GM18508 (cell line): ENCODE measurements around the gene FN1.

Experiments
- ATAC-seq: cut with Tn5 transposase; IDR thresholded peaks from one replicate; pipeline ENCODE4 v1.9.1; 2021; ENCODE audit warnings: moderate number of reproducible peaks; ENCODE audit not compliant: insufficient read depth, unreplicated experiment

Gene FN1

DNA sequence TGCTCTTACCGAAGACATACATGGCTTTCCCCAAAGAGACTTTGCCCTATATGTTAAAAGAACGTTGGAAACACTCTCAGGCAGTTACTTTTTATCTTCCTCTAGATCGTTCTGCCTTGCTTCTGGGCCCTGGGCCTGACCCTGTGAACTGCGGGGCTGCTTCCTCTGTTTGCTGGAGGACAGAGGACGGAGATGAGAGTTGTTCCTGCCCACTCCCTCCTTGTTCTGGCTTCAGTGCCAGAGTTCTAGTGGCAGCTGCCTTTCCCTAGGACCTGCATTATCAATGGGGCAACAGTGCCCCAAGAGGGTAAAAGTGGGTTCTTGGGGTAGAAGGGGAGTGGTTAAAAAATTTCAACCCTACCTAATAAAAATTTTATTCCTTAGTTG is 6.5 kb upstream of the FN1 start:
- ATAC-seq, result no peak

DNA sequence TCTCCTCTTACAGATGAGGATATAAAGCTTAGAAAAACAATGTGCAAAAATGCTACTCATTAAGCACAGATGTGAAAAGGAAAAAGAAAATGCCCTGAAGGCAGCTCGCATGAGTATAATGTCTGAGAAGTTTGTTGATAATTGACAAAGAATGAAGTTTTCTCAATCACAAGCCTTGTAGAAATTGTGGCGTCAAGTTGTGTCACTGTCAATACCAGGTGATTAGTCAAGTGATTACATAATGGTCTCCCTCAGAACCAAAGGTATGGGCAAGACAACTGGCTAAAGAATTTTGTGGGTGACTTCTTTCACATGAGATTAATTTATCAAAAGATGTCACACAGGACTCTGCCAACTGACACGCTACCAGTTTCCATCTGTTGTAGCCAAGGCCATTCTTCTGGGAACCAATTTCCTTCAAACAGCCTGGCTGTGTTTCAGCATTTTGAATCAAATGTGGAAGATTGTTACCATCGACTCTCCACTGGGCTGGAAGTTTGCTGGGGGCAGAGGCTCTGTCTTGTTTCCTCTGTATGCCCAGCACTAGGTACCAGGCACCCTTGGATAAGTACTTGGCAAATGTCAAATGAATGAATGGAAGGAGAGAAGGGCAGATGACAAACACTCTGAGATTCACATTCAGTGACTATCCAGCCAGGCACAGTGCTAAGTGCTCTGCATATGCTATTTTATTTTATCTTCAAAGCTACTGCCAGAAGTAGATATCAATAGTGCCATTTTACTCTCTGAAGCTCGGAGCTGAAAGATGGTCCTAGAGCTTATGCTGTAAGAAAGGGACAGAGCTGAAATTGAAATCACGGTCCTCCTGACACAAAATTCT is 5.9 kb upstream of the FN1 start:
- no peak for ATAC-seq

DNA sequence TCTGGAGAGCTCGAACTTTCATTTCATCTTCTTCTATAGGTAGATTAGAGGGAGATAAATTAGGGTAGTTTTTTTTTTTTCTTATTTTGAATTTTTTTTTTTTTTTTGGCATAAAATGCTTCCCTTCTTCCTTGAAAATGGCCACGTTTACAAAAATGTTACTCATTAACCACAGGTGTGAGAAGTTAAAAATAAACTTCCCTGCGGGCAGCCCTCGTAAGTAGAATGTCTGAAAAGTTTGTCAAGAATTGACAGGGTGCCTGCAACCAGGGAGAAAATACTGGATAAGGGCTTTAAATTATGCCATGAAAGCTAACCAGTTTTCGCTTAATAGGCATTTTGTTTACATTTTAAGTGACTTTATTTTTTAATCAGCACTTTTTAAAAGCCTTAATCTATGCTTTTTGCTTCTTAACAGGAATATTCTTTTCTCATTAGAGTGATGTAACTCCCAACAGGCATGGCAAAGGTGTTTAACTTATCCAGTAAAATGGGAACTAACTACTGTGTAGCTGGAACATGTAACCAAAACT is 4.2 kb upstream of the FN1 start:
- ATAC-seq, result no peak

DNA sequence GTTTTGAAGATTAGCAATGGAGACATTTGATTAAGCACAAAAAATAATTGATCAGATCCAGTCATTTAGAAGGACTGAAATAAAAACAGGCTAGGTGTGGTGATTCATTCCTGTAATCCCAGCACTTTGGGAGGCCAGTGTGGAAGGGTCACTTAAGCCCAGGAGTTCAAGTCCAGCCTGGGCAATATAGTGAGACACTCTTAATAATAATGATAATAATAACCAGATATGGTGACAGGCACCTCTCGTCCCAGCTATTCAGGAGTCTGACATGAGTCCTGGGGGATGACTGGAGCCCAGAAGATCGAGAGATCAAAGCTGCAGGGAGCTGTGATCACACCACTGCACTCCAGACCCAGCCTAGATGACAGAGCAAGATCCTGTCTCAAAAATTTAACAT is 3.5 kb upstream of the FN1 start:
- no peak for ATAC-seq

DNA sequence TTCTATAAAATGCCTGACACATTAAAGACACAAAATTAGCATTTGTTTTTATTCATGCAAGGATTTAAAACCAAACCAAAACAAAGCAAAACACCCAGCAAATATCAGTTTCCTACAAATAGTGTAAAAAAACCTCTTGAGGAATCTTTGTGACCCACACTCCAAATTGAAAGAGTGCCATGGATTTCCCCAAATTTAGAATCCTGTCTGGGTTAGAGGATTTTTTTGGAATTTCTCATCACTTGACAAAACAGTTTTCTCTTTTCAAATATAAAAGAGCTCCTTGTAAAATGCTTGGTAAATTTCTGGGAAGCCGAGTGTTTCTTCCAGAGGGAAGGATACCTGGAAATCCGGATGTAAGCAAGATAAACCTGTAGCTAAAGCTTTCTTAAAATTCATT is 1.7 kb upstream of the FN1 start:
- ATAC-seq, result no peak

DNA sequence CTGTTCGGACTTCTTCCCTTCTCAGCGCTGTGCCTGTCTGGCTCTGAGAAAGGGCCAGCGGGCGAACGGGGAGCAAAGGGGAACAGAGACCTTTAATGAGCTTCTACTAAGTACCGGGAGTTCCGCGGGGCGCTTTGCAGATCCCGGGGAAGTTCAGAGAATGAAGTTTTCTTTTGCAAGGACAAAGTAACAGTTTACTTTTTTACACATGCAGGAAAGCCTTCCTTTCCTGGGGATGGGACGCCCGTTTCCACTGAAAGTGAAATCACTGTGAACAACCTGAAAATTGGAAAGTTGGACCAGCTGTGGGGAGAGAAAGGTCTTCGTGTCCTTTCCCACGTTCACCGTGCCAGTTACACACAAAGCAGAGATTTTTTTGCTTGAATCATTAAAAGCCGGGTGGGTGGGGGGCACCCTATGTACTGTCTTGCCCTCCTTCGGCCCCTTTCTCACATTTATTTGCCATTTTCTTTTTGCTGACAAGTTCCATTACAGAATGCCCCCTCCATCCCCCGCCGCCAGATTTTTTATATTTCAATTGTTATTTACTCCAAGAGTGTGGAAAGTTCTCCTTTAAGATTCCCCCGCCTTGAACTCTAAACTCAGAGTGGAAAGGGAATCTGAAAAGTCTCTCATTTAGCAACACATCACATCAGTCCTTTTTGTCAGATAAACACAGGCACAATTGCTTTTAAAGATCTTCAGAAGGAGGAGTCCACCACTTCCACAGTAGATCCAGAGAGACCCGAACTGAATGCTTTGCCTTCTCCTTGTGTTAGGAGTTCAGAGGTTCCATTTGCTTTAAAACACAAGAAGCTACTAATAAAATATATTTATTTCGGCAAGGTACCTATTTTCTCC is 1.1 kb upstream of the FN1 start:
- no peak for ATAC-seq

DNA sequence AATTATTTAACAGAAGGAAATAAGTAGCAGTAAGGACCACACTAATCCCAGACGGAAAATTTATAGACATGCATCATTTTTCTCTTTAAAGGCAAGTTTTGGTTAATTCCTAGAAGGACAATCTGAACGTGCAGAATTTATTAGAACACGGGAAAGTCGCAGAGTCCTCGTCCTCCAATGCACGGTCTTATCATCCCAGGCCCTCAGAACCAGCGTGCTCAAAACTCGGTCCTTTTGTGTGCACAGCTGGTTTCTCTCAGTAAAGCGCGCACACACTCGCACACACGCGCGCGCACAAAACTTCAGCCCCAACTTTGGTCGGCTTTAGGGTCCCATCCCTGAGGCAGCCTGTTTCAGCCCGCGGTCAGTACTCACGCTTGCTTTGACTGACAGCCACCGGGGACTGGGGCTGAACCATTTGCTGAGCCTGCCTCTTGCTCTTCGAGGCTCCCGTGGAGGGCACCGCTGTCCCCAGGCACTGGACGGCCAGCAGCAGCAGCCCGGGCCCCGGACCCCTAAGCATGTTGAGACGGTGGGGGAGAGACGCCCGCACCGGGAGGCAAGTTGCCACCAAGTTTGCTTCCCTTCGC is 493 bp downstream of the FN1 start:
- no peak for ATAC-seq

DNA sequence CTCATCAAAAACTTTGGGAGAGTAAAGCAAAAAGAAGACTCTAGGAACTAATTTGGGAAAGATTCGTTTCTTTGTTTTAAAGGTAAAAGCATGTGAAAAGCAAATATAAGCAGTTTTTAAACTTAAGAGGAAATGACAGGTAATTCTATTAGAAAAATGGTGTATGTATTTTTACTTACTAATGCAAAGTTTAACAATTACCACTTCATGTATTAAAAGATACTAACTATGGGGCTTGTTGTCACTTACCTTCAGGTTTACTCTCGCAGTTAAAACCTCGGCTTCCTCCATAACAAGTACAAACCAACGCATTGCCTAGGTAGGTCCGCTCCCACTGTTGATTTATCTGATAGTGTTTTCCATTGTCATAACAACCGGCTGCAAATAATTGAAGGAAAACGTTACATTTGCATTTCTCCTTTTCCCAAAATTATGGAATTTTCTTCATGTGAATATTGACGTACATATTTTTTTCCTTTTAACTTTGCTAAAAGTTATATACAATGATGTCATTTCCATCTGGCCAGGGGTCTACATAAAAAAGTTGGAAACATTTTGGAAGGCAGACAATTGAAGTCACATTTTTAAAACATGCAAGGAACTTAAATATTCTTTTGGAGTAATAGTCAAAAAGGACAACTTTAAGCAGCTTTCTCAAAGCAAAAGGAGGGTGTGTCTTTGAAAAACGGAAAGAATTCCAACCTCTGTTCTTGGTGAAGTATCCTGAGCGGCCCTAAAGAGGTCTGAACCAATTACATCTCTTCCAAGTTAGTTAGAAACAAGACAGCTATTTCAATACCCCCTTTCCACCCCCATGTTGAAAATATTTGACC is 1.2 kb downstream of the FN1 start:
- no peak for ATAC-seq

DNA sequence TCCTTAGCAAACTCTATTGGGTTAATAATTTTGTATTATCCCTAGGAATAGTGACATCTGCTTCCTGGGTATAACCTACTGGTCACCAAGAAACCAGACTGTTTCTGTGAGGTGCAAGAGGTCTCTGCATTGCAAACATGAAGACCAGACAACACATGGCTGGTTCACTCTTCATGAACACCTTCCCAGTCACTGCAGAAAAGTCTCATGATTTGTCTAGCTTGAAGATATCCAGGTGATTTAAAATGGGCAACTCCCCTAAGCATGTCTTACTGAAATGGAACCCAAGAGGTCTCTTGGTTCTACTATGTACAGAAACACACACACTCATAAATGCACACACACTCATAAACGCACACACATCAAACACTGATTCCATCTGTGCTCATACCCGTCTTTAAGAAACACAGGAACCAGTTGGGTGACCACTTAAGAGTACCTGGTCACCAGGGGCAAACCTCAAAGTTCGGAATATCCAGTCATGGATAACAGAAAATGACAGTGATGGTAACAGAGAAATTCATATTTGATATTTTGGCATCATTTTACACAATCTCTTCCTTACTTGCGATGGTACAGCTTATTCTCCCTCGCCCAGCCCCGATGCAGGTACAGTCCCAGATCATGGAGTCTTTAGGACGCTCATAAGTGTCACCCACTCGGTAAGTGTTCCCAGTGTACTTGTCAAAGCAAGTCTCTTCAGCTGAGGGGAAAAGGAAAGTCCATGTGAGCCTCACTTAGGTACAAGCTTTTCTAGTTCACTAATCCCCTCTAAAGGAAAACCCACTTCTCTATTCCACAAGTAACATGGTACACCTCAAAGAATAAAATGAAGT is 2.9 kb downstream of the FN1 start:
- ATAC-seq, result no peak

DNA sequence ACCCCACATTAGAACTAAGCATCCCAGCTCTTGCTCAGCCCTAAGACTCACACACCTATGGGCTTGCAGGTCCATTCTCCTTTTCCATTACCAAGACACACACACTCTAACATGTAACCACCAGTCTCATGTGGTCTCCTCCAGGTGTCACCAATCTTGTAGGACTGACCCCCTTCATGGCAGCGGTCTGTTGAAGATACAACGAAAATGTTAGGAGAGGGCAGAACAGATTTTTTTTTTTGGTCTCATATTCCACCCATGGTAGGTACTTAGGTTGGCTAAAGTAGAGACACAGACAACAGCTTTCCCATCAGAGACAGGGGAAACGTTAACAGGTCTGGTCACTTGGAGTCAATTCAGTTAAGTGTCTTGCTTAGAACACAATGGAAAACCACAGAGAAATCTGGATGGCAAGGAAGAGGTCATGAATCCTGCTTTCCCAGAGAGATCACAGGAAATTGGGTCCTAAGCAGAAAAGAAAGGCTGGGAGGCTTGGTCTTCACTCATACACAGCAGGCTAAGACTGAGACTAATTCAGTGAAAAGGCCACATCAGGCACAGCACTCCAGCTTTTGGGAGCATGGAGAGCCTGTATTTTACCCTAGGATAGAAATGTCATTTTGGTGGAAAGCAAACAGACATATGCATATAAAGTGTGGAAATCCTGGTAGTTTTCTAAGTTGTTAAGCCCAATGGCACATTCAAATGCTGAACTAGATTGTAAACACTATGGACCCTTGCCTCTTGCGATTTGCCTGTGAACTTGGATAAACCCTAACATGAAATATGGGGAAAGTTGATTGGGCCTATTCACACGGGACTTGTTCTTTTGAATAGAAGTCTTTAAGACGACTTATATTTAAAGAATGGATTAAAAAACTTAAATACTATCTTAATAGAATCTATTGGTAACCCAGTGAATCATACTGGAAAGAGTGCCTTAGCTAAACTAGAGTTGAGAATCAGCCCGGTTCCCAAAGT is 3.8 kb downstream of the FN1 start:
- no peak for ATAC-seq

DNA sequence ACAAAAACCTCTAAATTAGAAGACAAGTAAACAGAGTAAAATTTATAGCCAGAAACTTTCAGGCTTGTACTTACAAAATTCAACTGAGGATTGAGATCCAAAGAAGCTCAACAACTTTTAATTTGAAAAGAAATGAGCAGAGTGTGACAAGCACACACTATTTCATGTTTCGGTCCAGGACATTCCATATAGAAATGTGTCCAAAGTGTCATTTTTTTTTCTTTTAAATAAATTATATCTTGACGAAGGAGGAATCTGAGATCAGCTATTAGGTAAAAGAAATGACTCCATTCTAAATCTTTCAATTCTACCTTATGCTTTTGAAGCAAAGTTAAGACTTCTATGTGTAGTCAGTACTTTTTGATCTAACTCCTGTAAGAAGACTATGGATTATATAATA is 4.6 kb downstream of the FN1 start:
- ATAC-seq, result no peak

DNA sequence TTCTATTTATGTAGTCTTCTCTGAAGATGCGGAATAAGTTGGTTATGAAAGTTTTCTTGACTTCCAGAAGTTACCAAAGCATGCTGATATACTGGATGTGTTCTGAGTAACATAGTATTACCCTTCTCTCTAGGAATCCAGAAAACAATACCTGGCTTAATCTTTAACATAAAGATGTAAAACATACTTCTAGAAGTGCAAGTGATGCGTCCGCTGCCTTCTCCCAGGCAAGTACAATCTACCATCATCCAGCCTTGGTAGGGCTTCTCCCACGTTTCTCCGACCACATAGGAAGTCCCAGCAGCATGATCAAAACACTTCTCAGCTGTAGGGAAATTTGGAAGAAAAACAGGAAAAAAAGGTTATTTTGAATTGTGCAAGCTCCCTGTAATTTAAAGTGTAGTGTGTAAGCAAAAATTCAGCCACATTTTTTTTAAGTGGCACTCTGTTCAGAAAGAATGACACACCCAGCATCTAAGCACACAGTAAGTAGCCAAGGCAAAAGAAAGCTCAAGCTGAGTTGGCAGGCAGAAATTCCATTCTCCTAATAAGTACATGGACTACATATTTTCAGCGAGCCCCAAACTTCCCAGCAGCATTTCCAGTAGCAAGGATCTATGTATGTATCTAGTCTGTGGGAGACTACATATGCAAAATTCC is 5.2 kb downstream of the FN1 start:
- no peak for ATAC-seq

DNA sequence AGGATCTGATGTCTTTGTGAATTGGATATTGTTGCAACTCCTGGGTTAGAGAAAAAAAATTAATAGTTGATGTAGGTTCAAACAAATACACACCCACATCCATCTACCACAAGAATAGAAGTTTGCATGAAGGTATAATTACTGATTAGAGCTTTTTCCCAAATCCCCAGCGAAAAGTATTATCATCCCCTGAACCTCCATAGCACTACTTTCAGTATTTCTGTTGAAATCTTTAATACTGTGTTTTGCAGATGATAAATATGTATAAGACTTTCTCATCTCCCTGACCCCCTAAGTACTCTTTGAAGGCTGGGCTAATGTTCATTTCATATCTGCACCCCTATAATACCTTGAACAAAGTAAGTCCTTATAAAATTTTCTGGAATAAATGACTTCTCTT is 6.4 kb downstream of the FN1 start:
- no peak for ATAC-seq

DNA sequence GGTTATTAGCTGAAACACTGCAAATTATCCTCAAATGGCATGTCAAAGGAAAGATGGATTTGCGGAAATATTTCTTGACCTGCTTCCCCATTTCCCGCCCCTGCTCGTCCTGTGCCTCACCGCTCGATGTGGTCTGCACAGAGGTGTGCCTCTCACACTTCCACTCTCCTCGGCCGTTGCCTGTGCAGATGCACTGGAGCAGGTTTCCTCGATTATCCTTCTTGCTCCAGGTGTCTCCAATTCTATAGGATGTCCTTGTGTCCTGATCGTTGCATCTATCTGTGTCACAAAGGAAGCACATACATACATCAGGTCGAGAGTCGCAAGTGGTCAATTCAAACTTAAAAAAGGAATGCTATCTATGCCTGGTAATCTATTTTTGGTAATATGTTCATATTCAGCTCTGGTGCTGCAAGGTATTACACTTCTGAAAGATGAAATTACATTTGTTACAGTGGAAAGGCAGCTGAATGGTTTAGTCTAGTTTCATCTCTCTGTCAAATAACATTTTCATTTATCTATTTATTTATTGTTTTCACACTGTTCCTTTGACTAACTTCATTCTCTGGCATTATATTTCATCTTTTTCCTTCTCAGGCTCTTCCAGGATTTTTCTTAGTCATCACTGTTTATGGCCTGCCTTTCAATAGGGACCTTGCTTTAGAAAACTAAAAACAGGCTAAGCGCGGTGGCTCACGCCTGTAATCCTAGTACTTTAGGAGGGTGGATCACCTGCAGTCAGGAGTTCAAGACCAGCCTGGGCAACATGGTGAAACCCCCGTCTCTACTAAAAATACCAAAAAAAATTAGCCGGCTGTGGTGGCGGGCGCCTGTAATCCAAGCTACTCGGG is 7.6 kb downstream of the FN1 start:
- ATAC-seq, result no peak

DNA sequence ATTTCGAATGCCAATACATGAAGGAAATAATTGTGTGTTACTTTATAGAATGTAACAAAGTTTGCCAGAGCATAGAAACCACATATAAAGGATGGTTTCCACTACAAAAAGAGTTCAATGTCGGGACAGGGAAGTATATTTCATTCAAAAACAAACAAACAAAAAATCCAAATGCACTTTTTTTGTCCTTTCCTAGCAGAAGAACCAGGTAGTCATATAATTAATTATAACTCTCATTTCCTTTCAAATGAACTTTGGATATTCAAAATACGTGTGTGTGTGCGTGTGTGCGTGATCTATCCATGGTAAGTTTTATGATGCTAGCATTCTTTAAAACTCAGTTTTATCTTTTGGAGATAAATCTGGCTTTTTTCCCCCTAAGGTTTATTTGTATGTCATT is 8.3 kb downstream of the FN1 start:
- no peak for ATAC-seq

DNA sequence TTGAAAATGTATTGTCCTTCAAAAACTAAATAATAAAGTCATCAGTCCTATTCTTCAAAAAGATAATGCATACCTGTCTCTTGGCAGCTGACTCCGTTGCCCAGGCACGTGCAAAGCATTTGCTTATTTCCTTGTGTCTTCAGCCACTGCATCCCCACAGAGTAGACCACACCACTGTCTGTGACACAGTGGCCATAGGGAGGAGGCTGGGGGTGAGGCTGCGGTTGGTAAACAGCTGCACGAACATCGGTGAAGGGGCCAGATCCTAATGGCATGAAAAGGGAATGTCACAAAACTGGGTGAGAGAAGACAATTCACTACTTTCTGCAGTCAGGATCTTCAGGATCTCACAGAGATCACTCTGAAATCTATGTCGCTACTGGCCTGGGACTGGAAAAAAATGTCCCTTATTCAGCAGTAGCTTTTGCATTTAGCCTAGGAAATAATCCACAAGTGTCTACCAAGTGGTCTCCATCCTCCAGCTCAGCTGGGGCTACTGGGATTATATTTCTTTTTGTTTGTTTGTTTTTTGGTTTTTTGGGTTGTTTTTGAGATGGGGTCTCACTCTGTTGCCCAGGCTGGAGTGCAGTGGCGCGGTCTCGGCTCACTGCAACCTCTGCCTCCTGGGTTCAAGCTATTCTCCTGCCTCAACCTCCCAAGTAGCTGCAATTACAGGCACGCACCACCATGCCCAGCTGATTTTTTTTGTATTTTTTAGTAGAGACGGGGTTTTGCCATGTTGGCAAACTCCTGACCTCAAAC is 10.7 kb downstream of the FN1 start:
- ATAC-seq, result no peak
